AML-193 (cell line): Measurements from ENCODE around the gene MTCL3.
"Not testable (repeated sequence)": the region's sequence is repeated elsewhere in the genome, so short reads cannot be mapped to it uniquely, and the experiment has no call there.

Source experiments
- DNase-seq, 2 experiments: peaks; one replicate each; lab custom pipeline; 2025; lab: John Stamatoyannopoulos, UW

MTCL3 gene

DNA sequence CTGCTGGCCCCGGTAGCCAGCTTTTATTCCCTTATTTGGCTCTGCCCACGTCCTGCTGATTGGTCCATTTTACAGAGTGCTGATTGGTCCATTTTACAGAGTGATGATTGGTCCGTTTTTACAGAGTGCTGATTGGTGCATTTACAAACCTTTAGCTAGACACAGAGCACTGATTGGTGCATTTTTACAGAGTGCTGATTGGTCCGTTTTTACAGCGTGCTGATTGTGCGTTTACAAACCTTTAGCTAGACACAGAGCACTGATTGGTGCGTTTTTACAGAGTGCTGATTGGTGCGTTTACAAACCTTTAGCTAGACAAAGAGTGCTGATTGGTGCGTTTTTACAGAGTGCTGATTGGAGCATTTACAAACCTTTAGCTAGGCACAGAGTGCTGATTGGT is 90.6 kb downstream of the MTCL3 start:
- not testable (repeated sequence) for DNase-seq

DNA sequence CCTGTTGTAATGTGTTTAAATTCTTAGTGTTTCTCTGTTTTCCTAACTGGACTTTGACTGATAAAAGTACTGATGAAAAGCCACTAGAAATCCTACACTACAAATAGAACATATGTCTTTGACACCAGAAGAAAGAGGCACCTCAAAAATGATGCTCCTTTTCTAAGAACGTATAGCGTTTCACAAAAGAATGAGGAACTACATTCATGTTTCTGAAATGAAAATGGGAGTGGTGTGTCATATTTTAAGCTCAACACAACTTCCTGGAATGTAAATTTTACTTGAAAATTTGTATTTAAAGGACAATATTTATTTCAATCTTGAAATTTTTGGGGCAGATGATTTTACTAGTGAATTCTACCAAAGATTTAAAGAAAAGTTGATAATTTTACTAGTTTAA is 95.2 kb downstream of the MTCL3 start:
- DNase-seq, result peak; percentile 20 to 34
